NCI-H524 (cell line): ENCODE data around the gene CCDC102B.
"Not testable (repeated sequence)": the region's sequence is repeated elsewhere in the genome, so short reads cannot be mapped to it uniquely, and the experiment has no call there.

Experiments used
- DNase-seq, 2 experiments: peaks; one replicate each; lab custom pipeline; 2025; lab: John Stamatoyannopoulos, UW

Gene CCDC102B

GRCh38 chr18:68972176-68972575, 174.3 kb downstream of the CCDC102B start:
- no peak for DNase-seq

- no peak for DNase-seq
These were observed 181.9 kb downstream of the CCDC102B start for GRCh38 chr18:68979737-68980136.

- DNase-seq, result no peak
These were observed 185.2 kb downstream of the CCDC102B start for GRCh38 chr18:68983126-68983525.

- DNase-seq, result no peak
These were observed 186.5 kb downstream of the CCDC102B start for GRCh38 chr18:68984342-68984741.

- no peak for DNase-seq
These were observed 187.4 kb downstream of the CCDC102B start for GRCh38 chr18:68985172-68985820.

GRCh38 chr18:68991286-68991685, 193.4 kb downstream of the CCDC102B start:
- DNase-seq, result no peak

- no peak for DNase-seq
These were observed 195.0 kb downstream of the CCDC102B start for GRCh38 chr18:68992719-68993482.

- DNase-seq, result no peak
These were observed 197.8 kb downstream of the CCDC102B start for GRCh38 chr18:68995675-68996074.

GRCh38 chr18:68997845-68998244, 200.0 kb downstream of the CCDC102B start:
- no peak for DNase-seq

GRCh38 chr18:69000366-69000765, 202.5 kb downstream of the CCDC102B start:
- DNase-seq, result no peak

GRCh38 chr18:69002233-69002632, 204.4 kb downstream of the CCDC102B start:
- DNase-seq, result no peak

- DNase-seq, result not testable (repeated sequence)
These were observed 208.3 kb downstream of the CCDC102B start for GRCh38 chr18:69006212-69006611.

GRCh38 chr18:69008538-69008937, 210.7 kb downstream of the CCDC102B start:
- no peak for DNase-seq

- no peak for DNase-seq
These were observed 223.4 kb downstream of the CCDC102B start for GRCh38 chr18:69021211-69021805.

- no peak for DNase-seq
These were observed 224.5 kb downstream of the CCDC102B start for GRCh38 chr18:69022426-69022825.

- DNase-seq, result peak in 1 of 2 experiments; percentile 38
These were observed 233.7 kb downstream of the CCDC102B start for GRCh38 chr18:69031571-69031970.

GRCh38 chr18:69032009-69032408, 234.1 kb downstream of the CCDC102B start:
- peak in 1 of 2 experiments; percentile 45 for DNase-seq

GRCh38 chr18:69035756-69036155, 237.9 kb downstream of the CCDC102B start:
- no peak for DNase-seq

- DNase-seq, result no peak
These were observed 246.3 kb downstream of the CCDC102B start for GRCh38 chr18:69044215-69044614.

- no peak for DNase-seq
These were observed 266.2 kb downstream of the CCDC102B start for GRCh38 chr18:69064063-69064462.

GRCh38 chr18:69067048-69067447, 269.2 kb downstream of the CCDC102B start:
- DNase-seq, result no peak

GRCh38 chr18:69071680-69072079, 273.8 kb downstream of the CCDC102B start:
- no peak for DNase-seq

- DNase-seq, result no peak
These were observed 284.0 kb downstream of the CCDC102B start for GRCh38 chr18:69081846-69082245.
